Measurements from ENCODE around the gene RPS10. TPM values are rescaled to one million over a fixed set of nuclear protein-coding genes. Genes with fewer than 3 reads are reported as not detected.

Gene RPS10
- total and polyA plus RNA-seq, 2 of the 8 experiments (the other 6 are each of a cell fraction or from before 2014, with no cell fraction given): 2,408 to 11,142 TPM

DNA sequence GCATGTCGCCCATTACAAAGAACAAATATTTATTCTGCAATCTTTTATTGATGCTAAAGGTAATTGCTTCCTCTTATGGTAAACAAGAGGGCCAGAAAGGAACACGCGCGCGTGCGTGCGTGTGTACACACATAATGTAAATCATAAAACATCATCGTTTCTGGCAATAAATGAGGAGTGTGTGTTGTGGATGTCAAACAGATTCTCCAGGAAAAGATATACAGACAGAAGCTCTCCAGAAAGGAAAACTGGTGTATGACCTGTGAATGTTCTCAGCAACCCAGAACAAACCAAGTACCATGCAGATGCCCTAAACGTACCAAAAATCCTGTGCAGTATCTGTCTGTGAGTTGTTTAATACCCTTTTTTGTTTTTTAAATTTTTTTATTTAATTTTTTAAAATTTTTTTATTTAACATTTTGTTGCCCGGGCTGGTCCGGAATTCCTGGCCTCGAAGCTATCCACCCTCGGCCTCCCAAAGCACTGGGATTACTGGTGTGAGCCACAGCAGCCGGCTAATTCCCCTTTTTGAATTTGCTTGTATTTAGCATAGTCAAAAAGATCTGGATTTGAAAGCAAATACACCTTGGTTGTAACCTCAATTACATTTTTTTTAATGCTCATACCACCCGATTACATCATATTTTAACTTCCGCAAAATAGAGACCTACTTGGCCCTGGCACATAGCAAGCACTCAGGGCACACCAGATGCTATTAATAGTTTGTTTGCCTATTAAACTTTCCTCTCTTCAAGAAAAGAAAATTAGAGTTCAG is 32.5 kb downstream of the RPS10 start (continued):
- TF ChIP-seq RFX5 (IDR thresholded peaks at IDR 0.05; ENCODE audit: borderline replicate concordance, low read depth, low read length) (no peak), RBBP5 (IDR thresholded peaks at IDR 0.05; ENCODE audit: borderline replicate concordance, low read depth, low read length) (no peak), SIRT6 (IDR thresholded peaks at IDR 0.05; ENCODE audit: low read length) (no peak), EGR1 (IDR thresholded peaks at IDR 0.05; ENCODE audit: borderline replicate concordance, low read depth, low read length) (no peak)
- TF ChIP-seq, protein P1, sequence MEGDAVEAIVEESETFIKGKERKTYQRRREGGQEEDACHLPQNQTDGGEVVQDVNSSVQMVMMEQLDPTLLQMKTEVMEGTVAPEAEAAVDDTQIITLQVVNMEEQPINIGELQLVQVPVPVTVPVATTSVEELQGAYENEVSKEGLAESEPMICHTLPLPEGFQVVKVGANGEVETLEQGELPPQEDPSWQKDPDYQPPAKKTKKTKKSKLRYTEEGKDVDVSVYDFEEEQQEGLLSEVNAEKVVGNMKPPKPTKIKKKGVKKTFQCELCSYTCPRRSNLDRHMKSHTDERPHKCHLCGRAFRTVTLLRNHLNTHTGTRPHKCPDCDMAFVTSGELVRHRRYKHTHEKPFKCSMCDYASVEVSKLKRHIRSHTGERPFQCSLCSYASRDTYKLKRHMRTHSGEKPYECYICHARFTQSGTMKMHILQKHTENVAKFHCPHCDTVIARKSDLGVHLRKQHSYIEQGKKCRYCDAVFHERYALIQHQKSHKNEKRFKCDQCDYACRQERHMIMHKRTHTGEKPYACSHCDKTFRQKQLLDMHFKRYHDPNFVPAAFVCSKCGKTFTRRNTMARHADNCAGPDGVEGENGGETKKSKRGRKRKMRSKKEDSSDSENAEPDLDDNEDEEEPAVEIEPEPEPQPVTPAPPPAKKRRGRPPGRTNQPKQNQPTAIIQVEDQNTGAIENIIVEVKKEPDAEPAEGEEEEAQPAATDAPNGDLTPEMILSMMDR (IDR thresholded peaks at IDR 0.05; ENCODE audit: control extremely low read depth in 1 of 3, insufficient read depth in 1 of 3, low read depth in 1 of 3, low read length in 3 of 3): no peak
